GM23338 (cell line): Measurements from ENCODE around the gene MYO7B. TPM values are rescaled to one million over a fixed set of nuclear protein-coding genes. Genes with fewer than 3 reads are reported as not detected.

ENCODE experiments used
- ATAC-seq: fragments of 200-7000 bp; cut with Tn5 transposase; 3 replicates; pipeline ENCODE4 v1.9.1; 2020
- DNase-seq: peaks from one replicate; pipeline ENCODE4 v3.0.0-alpha.2; 2015; ENCODE audit warnings: low spot score
- H2AFZ ChIP-seq: fragments of 200-600 bp; sonication (generic); 2 replicates; pipeline ENCODE4 v1.8.0; 2016; ENCODE audit warnings: antibody characterized with exemption, mild to moderate bottlenecking, moderate library complexity
- H3F3A ChIP-seq: fragments of 200-600 bp; sonication (generic); replicated peaks from 2 replicates; pipeline ENCODE4 v1.8.0; 2017; ENCODE audit warnings: antibody characterized with exemption, mixed run types, low read depth
- H3K27ac ChIP-seq: fragments of 200-600 bp; sonication (generic); 2 replicates; pipeline ENCODE4 v1.6.1; 2016; ENCODE audit warnings: low read depth
- H3K27me3 ChIP-seq: fragments of 200-600 bp; sonication (generic); 2 replicates; pipeline ENCODE4 v1.8.0; 2016; ENCODE audit warnings: mild to moderate bottlenecking, mixed run types, moderate library complexity; ENCODE audit not compliant: insufficient read depth
- H3K36me3 ChIP-seq: fragments of 200-600 bp; sonication (generic); 2 replicates; pipeline ENCODE4 v1.8.0; 2016; ENCODE audit warnings: mild to moderate bottlenecking; ENCODE audit not compliant: insufficient read depth
- H3K4me1 ChIP-seq: fragments of 200-600 bp; sonication (generic); 2 replicates; pipeline ENCODE4 v1.8.0; 2016; ENCODE audit warnings: mild to moderate bottlenecking, moderate library complexity; ENCODE audit not compliant: insufficient read depth
- H3K4me2 ChIP-seq: fragments of 200-600 bp; sonication (generic); 2 replicates; pipeline ENCODE4 v1.7.1; 2017; ENCODE audit warnings: mixed run types
- H3K4me3 ChIP-seq: fragments of 200-600 bp; sonication (generic); 2 replicates; pipeline ENCODE4 v1.6.1; 2016; ENCODE audit warnings: mixed run types
- H3K79me2 ChIP-seq: fragments of 200-600 bp; sonication (generic); replicated peaks from 2 replicates; pipeline ENCODE4 v1.8.0; 2017; ENCODE audit warnings: mild to moderate bottlenecking; ENCODE audit not compliant: insufficient read depth
- H3K9me2 ChIP-seq: fragments of 200-600 bp; sonication (generic); 2 replicates; pipeline ENCODE4 v1.8.0; 2017; ENCODE audit not compliant: insufficient read depth
- H4K20me1 ChIP-seq: fragments of 200-600 bp; sonication (generic); replicated peaks from 2 replicates; pipeline ENCODE4 v1.8.0; 2017; ENCODE audit warnings: mild to moderate bottlenecking; ENCODE audit not compliant: insufficient read depth
- H3K27ac Mint-ChIP-seq: 2 replicates; pipeline ENCODE4 v1.8.0; 2020; ENCODE audit warnings: inconsistent platforms, mild to moderate bottlenecking, moderate library complexity, mixed read lengths
- H3K27me3 Mint-ChIP-seq: 3 replicates; pipeline ENCODE4 v1.8.0; 2022; ENCODE audit warnings: low read depth, mild to moderate bottlenecking, moderate library complexity, mixed read lengths, inconsistent platforms; ENCODE audit not compliant: insufficient read depth, poor library complexity
- H3K36me3 Mint-ChIP-seq: 3 replicates; pipeline ENCODE4 v1.8.0; 2021; ENCODE audit warnings: low read depth, mild to moderate bottlenecking, inconsistent platforms, moderate library complexity, mixed read lengths
- H3K4me1 Mint-ChIP-seq: 3 replicates; pipeline ENCODE4 v1.8.0; 2020; ENCODE audit warnings: mild to moderate bottlenecking, inconsistent platforms, mixed read lengths
- H3K4me3 Mint-ChIP-seq: 3 replicates; pipeline ENCODE4 v1.8.0; 2021; ENCODE audit warnings: moderate library complexity, mild to moderate bottlenecking, inconsistent platforms, mixed read lengths
- H3K9me3 Mint-ChIP-seq: 3 replicates; pipeline ENCODE4 v1.8.0; 2020; ENCODE audit warnings: moderate library complexity, mild to moderate bottlenecking, inconsistent platforms, mixed read lengths
- CREB1 ChIP-seq: fragments of 250-450 bp; sonication (Bioruptor Pico); IDR thresholded peaks from 2 replicates; pipeline ENCODE4 v1.5.0; 2020; ENCODE audit warnings: low read depth, mild to moderate bottlenecking, moderate library complexity
- EZH2 ChIP-seq: fragments of 200-600 bp; sonication (generic); IDR thresholded peaks from one replicate; pipeline ENCODE4 v1.8.0; 2017; ENCODE audit warnings: antibody characterized with exemption, mild to moderate bottlenecking, low read depth; ENCODE audit not compliant: unreplicated experiment
- EZH2phosphoT487 ChIP-seq: fragments of 200-600 bp; sonication (generic); IDR thresholded peaks from one replicate; pipeline ENCODE4 v1.8.1; 2018; ENCODE audit warnings: antibody characterized with exemption; ENCODE audit not compliant: unreplicated experiment
- JUNB ChIP-seq: IDR thresholded peaks from one replicate; pipeline ENCODE4 v1.6.1; 2016; ENCODE audit warnings: antibody characterized with exemption; ENCODE audit not compliant: unreplicated experiment
- NANOG ChIP-seq: IDR thresholded peaks from 2 replicates; pipeline ENCODE4 v1.6.1; 2016; ENCODE audit warnings: antibody characterized with exemption, borderline replicate concordance
- STAT1 ChIP-seq: IDR thresholded peaks from one replicate; pipeline ENCODE4 v1.6.1; 2016; ENCODE audit warnings: antibody characterized with exemption; ENCODE audit not compliant: unreplicated experiment
- ZNF114 ChIP-seq: fragments of 250-450 bp; sonication (Bioruptor Pico); IDR thresholded peaks from 2 replicates; pipeline ENCODE4 v1.5.0; 2020; ENCODE audit warnings: mild to moderate bottlenecking, moderate library complexity
- polyA plus RNA-seq: library from polyadenylated mRNA; unstranded; fragments of >200 nt; fragmentation: Nextera tagmentation; extraction: Ambion mirVana; gene quantifications from 2 replicates; pipeline ENCODE4 v1.2.1, GENCODE V29; 2016
- total RNA-seq: library from RNA; depleted of rRNA; stranded (reverse); fragments of >200 nt; shearing (Covaris generic); gene quantifications from 2 replicates; pipeline ENCODE4 v1.2.3, GENCODE V29; 2014
- TF ChIP-seq, protein P1 (sequence below): IDR thresholded peaks from one replicate; pipeline ENCODE4 v1.6.1; 2018; ENCODE audit warnings: antibody characterized with exemption; ENCODE audit not compliant: unreplicated experiment
- TF ChIP-seq, protein P2 (sequence below): fragments of 250-450 bp; sonication (Bioruptor Pico); IDR thresholded peaks from 2 replicates; pipeline ENCODE4 v1.5.0; 2020; ENCODE audit warnings: mild to moderate bottlenecking, moderate library complexity

Gene MYO7B
- total and polyA plus RNA-seq, 2 experiments from 2014 or later = not detected

DNA sequence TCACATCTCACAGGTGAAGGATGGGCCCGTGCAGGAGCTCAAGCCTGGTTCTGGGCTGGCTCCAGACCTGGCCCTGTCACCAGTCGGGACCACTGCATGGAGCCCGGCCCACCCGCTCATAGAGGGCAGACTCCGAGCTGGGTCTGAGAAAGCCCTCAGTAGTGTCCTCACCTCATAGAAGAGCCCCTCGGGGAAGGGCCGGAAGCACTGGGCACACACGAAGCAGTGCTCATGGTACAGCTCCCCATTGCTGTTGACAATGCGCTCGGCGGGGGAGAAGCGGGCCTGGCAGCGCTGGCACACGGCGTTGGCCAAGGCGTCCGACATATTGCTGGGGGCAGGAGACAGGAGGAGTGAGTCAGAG lies 121.7 kb downstream of the MYO7B start:
- Histone ChIP-seq H3K4me2 (no peak overlapping the region), H3F3A (no peaks in the 10 kb centered on the region), H3K4me3 (no peak overlapping the region), H4K20me1 (no peaks in the 10 kb centered on the region; the same call in 1 of the 2 replicates), H2AFZ (no peak overlapping the region), H3K27ac (no peak overlapping the region), H3K79me2 (no peaks in the 10 kb centered on the region), H3K9me2 (no peaks in the 10 kb centered on the region), H3K27me3 (no peaks in the 10 kb centered on the region), H3K4me1 (no peaks in the 10 kb centered on the region), H3K36me3 (no peaks in the 10 kb centered on the region)
- Mint-ChIP-seq H3K27ac (no peak overlapping the region), H3K9me3 (no peaks in the 10 kb centered on the region), H3K4me1 (peaks cover 6% of the 10 kb centered on the region; the same call in 2 of the 3 replicates), H3K36me3 (no peaks in the 10 kb centered on the region; the same call in 2 of the 3 replicates), H3K4me3 (no peak overlapping the region), H3K27me3 (peaks cover 20% of the 10 kb centered on the region)
- DNase-seq = no peak
- ATAC-seq = no peak
- TF ChIP-seq STAT1 (no peak), JUNB (no peak), ZNF114 (CRISPR knock-in tag) (no peak), EZH2 (no peak)
- TF ChIP-seq, protein P1, sequence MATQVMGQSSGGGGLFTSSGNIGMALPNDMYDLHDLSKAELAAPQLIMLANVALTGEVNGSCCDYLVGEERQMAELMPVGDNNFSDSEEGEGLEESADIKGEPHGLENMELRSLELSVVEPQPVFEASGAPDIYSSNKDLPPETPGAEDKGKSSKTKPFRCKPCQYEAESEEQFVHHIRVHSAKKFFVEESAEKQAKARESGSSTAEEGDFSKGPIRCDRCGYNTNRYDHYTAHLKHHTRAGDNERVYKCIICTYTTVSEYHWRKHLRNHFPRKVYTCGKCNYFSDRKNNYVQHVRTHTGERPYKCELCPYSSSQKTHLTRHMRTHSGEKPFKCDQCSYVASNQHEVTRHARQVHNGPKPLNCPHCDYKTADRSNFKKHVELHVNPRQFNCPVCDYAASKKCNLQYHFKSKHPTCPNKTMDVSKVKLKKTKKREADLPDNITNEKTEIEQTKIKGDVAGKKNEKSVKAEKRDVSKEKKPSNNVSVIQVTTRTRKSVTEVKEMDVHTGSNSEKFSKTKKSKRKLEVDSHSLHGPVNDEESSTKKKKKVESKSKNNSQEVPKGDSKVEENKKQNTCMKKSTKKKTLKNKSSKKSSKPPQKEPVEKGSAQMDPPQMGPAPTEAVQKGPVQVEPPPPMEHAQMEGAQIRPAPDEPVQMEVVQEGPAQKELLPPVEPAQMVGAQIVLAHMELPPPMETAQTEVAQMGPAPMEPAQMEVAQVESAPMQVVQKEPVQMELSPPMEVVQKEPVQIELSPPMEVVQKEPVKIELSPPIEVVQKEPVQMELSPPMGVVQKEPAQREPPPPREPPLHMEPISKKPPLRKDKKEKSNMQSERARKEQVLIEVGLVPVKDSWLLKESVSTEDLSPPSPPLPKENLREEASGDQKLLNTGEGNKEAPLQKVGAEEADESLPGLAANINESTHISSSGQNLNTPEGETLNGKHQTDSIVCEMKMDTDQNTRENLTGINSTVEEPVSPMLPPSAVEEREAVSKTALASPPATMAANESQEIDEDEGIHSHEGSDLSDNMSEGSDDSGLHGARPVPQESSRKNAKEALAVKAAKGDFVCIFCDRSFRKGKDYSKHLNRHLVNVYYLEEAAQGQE = no peak

DNA sequence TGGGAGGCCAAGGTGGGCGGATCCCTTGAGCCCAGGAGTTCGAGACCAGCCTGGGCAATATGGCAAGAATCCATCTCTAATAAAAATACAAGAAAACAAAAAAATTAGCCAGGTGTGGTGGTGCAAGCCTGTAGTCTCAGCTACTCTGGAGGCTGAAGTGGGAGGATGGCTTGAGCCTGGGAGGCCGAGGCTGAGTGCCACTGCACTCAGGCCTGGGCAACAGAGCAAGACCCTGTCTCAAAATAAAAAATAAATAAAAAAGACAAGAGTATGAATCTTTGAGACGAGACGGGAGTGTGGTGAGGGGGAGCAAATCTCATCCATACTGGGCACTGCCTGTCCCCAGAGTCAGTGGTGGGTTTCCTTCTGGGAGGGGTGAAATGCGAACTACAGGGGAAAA lies 122.7 kb downstream of the MYO7B start:
- Histone ChIP-seq H2AFZ (no peak overlapping the region), H3K9me2 (no peaks in the 10 kb centered on the region), H3K27me3 (peaks cover 5% of the 10 kb centered on the region; the same call in 1 of the 2 replicates), H3K36me3 (no peaks in the 10 kb centered on the region), H4K20me1 (no peaks in the 10 kb centered on the region; the same call in 1 of the 2 replicates), H3K4me3 (no peak overlapping the region), H3K4me2 (no peak overlapping the region), H3K4me1 (no peaks in the 10 kb centered on the region), H3K27ac (no peak overlapping the region), H3F3A (no peaks in the 10 kb centered on the region), H3K79me2 (no peaks in the 10 kb centered on the region)
- DNase-seq = no peak
- Mint-ChIP-seq H3K27me3 (peaks cover 17% of the 10 kb centered on the region), H3K9me3 (no peaks in the 10 kb centered on the region), H3K4me3 (no peak overlapping the region), H3K4me1 (peaks cover 6% of the 10 kb centered on the region; the same call in 2 of the 3 replicates), H3K27ac (no peak overlapping the region), H3K36me3 (no peaks in the 10 kb centered on the region; the same call in 2 of the 3 replicates)
- no peak for ATAC-seq
- no peak for TF ChIP-seq ZNF114 (CRISPR knock-in tag)
- TF ChIP-seq CREB1 = no peak
- TF ChIP-seq EZH2phosphoT487 = no peak
- no peak for TF ChIP-seq EZH2
- TF ChIP-seq, protein P2, sequence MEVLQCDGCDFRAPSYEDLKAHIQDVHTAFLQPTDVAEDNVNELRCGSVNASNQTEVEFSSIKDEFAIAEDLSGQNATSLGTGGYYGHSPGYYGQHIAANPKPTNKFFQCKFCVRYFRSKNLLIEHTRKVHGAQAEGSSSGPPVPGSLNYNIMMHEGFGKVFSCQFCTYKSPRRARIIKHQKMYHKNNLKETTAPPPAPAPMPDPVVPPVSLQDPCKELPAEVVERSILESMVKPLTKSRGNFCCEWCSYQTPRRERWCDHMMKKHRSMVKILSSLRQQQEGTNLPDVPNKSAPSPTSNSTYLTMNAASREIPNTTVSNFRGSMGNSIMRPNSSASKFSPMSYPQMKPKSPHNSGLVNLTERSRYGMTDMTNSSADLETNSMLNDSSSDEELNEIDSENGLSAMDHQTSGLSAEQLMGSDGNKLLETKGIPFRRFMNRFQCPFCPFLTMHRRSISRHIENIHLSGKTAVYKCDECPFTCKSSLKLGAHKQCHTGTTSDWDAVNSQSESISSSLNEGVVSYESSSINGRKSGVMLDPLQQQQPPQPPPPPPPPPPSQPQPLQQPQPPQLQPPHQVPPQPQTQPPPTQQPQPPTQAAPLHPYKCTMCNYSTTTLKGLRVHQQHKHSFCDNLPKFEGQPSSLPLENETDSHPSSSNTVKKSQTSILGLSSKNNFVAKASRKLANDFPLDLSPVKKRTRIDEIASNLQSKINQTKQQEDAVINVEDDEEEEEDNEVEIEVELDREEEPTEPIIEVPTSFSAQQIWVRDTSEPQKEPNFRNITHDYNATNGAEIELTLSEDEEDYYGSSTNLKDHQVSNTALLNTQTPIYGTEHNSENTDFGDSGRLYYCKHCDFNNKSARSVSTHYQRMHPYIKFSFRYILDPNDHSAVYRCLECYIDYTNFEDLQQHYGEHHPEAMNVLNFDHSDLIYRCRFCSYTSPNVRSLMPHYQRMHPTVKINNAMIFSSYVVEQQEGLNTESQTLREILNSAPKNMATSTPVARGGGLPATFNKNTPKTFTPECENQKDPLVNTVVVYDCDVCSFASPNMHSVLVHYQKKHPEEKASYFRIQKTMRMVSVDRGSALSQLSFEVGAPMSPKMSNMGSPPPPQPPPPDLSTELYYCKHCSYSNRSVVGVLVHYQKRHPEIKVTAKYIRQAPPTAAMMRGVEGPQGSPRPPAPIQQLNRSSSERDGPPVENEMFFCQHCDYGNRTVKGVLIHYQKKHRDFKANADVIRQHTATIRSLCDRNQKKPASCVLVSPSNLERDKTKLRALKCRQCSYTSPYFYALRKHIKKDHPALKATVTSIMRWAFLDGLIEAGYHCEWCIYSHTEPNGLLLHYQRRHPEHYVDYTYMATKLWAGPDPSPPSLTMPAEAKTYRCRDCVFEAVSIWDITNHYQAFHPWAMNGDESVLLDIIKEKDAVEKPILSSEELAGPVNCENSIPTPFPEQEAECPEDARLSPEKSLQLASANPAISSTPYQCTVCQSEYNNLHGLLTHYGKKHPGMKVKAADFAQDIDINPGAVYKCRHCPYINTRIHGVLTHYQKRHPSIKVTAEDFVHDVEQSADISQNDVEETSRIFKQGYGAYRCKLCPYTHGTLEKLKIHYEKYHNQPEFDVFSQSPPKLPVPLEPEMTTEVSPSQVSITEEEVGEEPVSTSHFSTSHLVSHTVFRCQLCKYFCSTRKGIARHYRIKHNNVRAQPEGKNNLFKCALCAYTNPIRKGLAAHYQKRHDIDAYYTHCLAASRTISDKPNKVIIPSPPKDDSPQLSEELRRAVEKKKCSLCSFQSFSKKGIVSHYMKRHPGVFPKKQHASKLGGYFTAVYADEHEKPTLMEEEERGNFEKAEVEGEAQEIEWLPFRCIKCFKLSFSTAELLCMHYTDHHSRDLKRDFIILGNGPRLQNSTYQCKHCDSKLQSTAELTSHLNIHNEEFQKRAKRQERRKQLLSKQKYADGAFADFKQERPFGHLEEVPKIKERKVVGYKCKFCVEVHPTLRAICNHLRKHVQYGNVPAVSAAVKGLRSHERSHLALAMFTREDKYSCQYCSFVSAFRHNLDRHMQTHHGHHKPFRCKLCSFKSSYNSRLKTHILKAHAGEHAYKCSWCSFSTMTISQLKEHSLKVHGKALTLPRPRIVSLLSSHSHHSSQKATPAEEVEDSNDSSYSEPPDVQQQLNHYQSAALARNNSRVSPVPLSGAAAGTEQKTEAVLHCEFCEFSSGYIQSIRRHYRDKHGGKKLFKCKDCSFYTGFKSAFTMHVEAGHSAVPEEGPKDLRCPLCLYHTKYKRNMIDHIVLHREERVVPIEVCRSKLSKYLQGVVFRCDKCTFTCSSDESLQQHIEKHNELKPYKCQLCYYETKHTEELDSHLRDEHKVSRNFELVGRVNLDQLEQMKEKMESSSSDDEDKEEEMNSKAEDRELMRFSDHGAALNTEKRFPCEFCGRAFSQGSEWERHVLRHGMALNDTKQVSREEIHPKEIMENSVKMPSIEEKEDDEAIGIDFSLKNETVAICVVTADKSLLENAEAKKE (CRISPR knock-in tag) = no peak
- TF ChIP-seq NANOG = no peak
- TF ChIP-seq, protein P1 = no peak
